A172 (cell line): Measurements from ENCODE around the gene TSNAXIP1. TPM values are rescaled to one million over a fixed set of nuclear protein-coding genes. Genes with fewer than 3 reads are reported as not detected.
A peak's percentile ranks its signal among the peaks of the same experiment; 100 is the strongest.
"Not testable (repeated sequence)": the region's sequence is repeated elsewhere in the genome, so short reads cannot be mapped to it uniquely, and the experiment has no call there.

ENCODE experiments used
- DNase-seq: peaks from one replicate; pipeline ENCODE4 v3.0.0-alpha.2; 2015; ENCODE audit warnings: low spot score
- total RNA-seq: library from RNA; depleted of rRNA; stranded (reverse); fragments of >200 nt; shearing (Covaris generic); gene quantifications from 2 replicates; pipeline ENCODE4 v1.2.3, GENCODE V29; 2014

TSNAXIP1 gene
- total RNA-seq, 1 experiment from 2014 or later = 0.05 TPM

GRCh38 chr16:67833415-67834241 lies 26.9 kb downstream of the TSNAXIP1 start:
- DNase-seq = peak; percentile 71

- no peak for DNase-seq
These were observed 27.5 kb downstream of the TSNAXIP1 start for GRCh38 chr16:67834242-67834614.

- not testable (repeated sequence) for DNase-seq
These were observed 30.5 kb downstream of the TSNAXIP1 start for GRCh38 chr16:67837190-67837589.

- DNase-seq = no peak
These were observed 31.1 kb downstream of the TSNAXIP1 start for GRCh38 chr16:67837811-67838210.

GRCh38 chr16:67841198-67841815 lies 34.6 kb downstream of the TSNAXIP1 start:
- DNase-seq = no peak

- peak; percentile 84 for DNase-seq
These were observed 35.3 kb downstream of the TSNAXIP1 start, which contains the start of gene THAP11 for GRCh38 chr16:67841816-67842508. Gene THAP11 (plus strand): TSS chr16:67842320. CDS start chr16:67842555, 235 bp downstream.

GRCh38 chr16:67842509-67843342 lies 36.0 kb downstream of the TSNAXIP1 start:
- DNase-seq = no peak

GRCh38 chr16:67843343-67843765 lies 36.7 kb downstream of the TSNAXIP1 start:
- DNase-seq = no peak

- DNase-seq = no peak
These were observed 37.8 kb downstream of the TSNAXIP1 start for GRCh38 chr16:67844497-67844896.

GRCh38 chr16:67845291-67846062 lies 38.8 kb downstream of the TSNAXIP1 start:
- DNase-seq = no peak

- no peak for DNase-seq
These were observed 39.3 kb downstream of the TSNAXIP1 start for GRCh38 chr16:67846063-67846319.

- peak; percentile 82 for DNase-seq
These were observed 39.8 kb downstream of the TSNAXIP1 start, which contains the start of gene NUTF2 for GRCh38 chr16:67846320-67847063. Gene NUTF2 (plus strand): TSS chr16:67846933. CDS start chr16:67865131, 18,198 bp downstream.

GRCh38 chr16:67847064-67847861 lies 40.6 kb downstream of the TSNAXIP1 start, which contains the start of gene CENPT:
Gene CENPT (minus strand): TSS chr16:67847693. CDS start chr16:67833859, 13,834 bp downstream.
- peak; percentile 46 for DNase-seq

GRCh38 chr16:67848118-67848517 lies 41.4 kb downstream of the TSNAXIP1 start:
- DNase-seq = no peak

GRCh38 chr16:67853670-67854069 lies 47.0 kb downstream of the TSNAXIP1 start:
- DNase-seq = no peak

GRCh38 chr16:67855789-67856188 lies 49.1 kb downstream of the TSNAXIP1 start:
- no peak for DNase-seq

- DNase-seq = no peak
These were observed 50.3 kb downstream of the TSNAXIP1 start for GRCh38 chr16:67856927-67857546.

GRCh38 chr16:67857547-67858233 lies 51.0 kb downstream of the TSNAXIP1 start:
- peak; percentile 74 for DNase-seq
